H9 (cell line): ENCODE measurements around the gene CREB3L2. TPM values are rescaled to one million over a fixed set of nuclear protein-coding genes. Genes with fewer than 3 reads are reported as not detected.

Source experiments
- DNase-seq: peaks from one replicate; pipeline ENCODE4 v3.0.0-alpha.2; 2017
- H2AFZ ChIP-seq: one replicate; pipeline ENCODE4 v1.6.1; 2013; ENCODE audit warnings: mild to moderate bottlenecking, low read length, control low read depth, moderate library complexity
- H2AK5ac ChIP-seq: 2 replicates; pipeline ENCODE4 v1.6.1; 2013; ENCODE audit warnings: low read length, control low read depth, mixed read lengths; ENCODE audit not compliant: insufficient read length
- H2BK120ac ChIP-seq: one replicate; pipeline ENCODE4 v1.6.1; 2013; ENCODE audit warnings: low read depth, mild to moderate bottlenecking, low read length, control low read depth, inconsistent platforms; ENCODE audit not compliant: poor library complexity, severe bottlenecking
- H2BK12ac ChIP-seq: 2 replicates; pipeline ENCODE4 v1.6.1; 2013; ENCODE audit warnings: low read length, control low read depth, mixed read lengths, low read depth; ENCODE audit not compliant: insufficient read length
- H2BK15ac ChIP-seq: 2 replicates; pipeline ENCODE4 v1.6.1; 2013; ENCODE audit warnings: low read depth, low read length, control low read depth
- H2BK20ac ChIP-seq: one replicate; pipeline ENCODE4 v1.6.1; 2013; ENCODE audit warnings: low read depth, mild to moderate bottlenecking, low read length, control low read depth, inconsistent platforms; ENCODE audit not compliant: poor library complexity, severe bottlenecking
- H2BK5ac ChIP-seq: 2 replicates; pipeline ENCODE4 v1.6.1; 2013; ENCODE audit warnings: low read length, control low read depth, mixed read lengths; ENCODE audit not compliant: insufficient read length
- H3K14ac ChIP-seq: 2 replicates; pipeline ENCODE4 v1.6.1; 2013; ENCODE audit warnings: low read length, control low read depth; ENCODE audit not compliant: insufficient read depth
- H3K18ac ChIP-seq: 2 replicates; pipeline ENCODE4 v1.6.1; 2013; ENCODE audit warnings: low read depth, mild to moderate bottlenecking, mixed read lengths, low read length, control low read depth; ENCODE audit not compliant: insufficient read length
- H3K23ac ChIP-seq: 2 replicates; pipeline ENCODE4 v1.6.1; 2013; ENCODE audit warnings: low read length, control low read depth, mixed read lengths, low read depth; ENCODE audit not compliant: insufficient read length
- H3K23me2 ChIP-seq: 2 replicates; pipeline ENCODE4 v1.6.1; 2013; ENCODE audit warnings: low read depth, mild to moderate bottlenecking, mixed read lengths, low read length, control low read depth; ENCODE audit not compliant: insufficient read length, poor library complexity, severe bottlenecking
- H3K27ac ChIP-seq: 2 replicates; pipeline ENCODE4 v1.5.1; 2013; ENCODE audit warnings: low read length, control low read depth, mixed read lengths, low read depth; ENCODE audit not compliant: insufficient read length
- H3K27me3 ChIP-seq: 2 replicates; pipeline ENCODE4 v1.6.1; 2013; ENCODE audit warnings: low read length, control low read depth, inconsistent platforms; ENCODE audit not compliant: insufficient read depth
- H3K4ac ChIP-seq: 2 replicates; pipeline ENCODE4 v1.6.1; 2013; ENCODE audit warnings: low read depth, mild to moderate bottlenecking, control low read depth, inconsistent platforms, low read length, moderate library complexity
- H3K4me1 ChIP-seq: 2 replicates; pipeline ENCODE4 v1.6.1; 2013; ENCODE audit warnings: low read length, control low read depth, inconsistent platforms; ENCODE audit not compliant: insufficient read depth
- H3K4me2 ChIP-seq: 2 replicates; pipeline ENCODE4 v1.6.1; 2013; ENCODE audit warnings: low read length, control low read depth, mixed read lengths; ENCODE audit not compliant: insufficient read length, insufficient read depth
- H3K56ac ChIP-seq: 2 replicates; pipeline ENCODE4 v1.6.1; 2013; ENCODE audit warnings: low read depth, mild to moderate bottlenecking, mixed read lengths, low read length, control low read depth; ENCODE audit not compliant: insufficient read length
- H3K79me1 ChIP-seq: 2 replicates; pipeline ENCODE4 v1.6.1; 2013; ENCODE audit warnings: low read depth, mild to moderate bottlenecking, moderate library complexity, low read length, control low read depth, inconsistent platforms; ENCODE audit not compliant: insufficient read depth, poor library complexity, severe bottlenecking
- H3K79me2 ChIP-seq: 2 replicates; pipeline ENCODE4 v1.6.1; 2013; ENCODE audit warnings: low read length, control low read depth, inconsistent platforms; ENCODE audit not compliant: insufficient read depth
- H3K9ac ChIP-seq: 2 replicates; pipeline ENCODE4 v1.6.1; 2013; ENCODE audit warnings: low read length, control low read depth, mixed read lengths; ENCODE audit not compliant: insufficient read length; ENCODE audit errors: extremely low read depth
- H3K9me3 ChIP-seq: one replicate; pipeline ENCODE4 v1.6.1; 2013; ENCODE audit warnings: low read depth, low read length, inconsistent platforms; ENCODE audit not compliant: control insufficient read depth
- H3T11ph ChIP-seq: one replicate; pipeline ENCODE4 v1.6.1; 2013; ENCODE audit warnings: mild to moderate bottlenecking, low read length, control low read depth, inconsistent platforms
- H4K20me1 ChIP-seq: one replicate; pipeline ENCODE4 v1.6.1; 2013; ENCODE audit not compliant: control insufficient read depth, insufficient read length, insufficient read depth
- H4K5ac ChIP-seq: 2 replicates; pipeline ENCODE4 v1.6.1; 2013; ENCODE audit warnings: low read depth, mild to moderate bottlenecking, mixed read lengths, low read length, control low read depth; ENCODE audit not compliant: insufficient read length
- H4K8ac ChIP-seq: replicated peaks from 2 replicates; pipeline ENCODE4 v1.6.1; 2013; ENCODE audit warnings: low read length, control low read depth, mixed read lengths, low read depth; ENCODE audit not compliant: insufficient read length
- H4K91ac ChIP-seq: 2 replicates; pipeline ENCODE4 v1.6.1; 2013; ENCODE audit warnings: low read depth, mild to moderate bottlenecking, moderate library complexity, mixed read lengths, low read length, control low read depth; ENCODE audit not compliant: insufficient read length
- H3K27ac Mint-ChIP-seq, 3 experiments: 2 replicates in 2 of 3; 3 replicates in 1 of 3; pipeline ENCODE4 v1.8.0; 2020 to 2021; ENCODE audit warnings: mixed read lengths in 3 of 3, mild to moderate bottlenecking in 1 of 3, moderate library complexity in 1 of 3
- H3K27me3 Mint-ChIP-seq: 2 replicates; pipeline ENCODE4 v1.8.0; 2021; ENCODE audit warnings: low read depth, mild to moderate bottlenecking, moderate library complexity, mixed read lengths
- H3K36me3 Mint-ChIP-seq, 3 experiments: 2 replicates in 2 of 3; 3 replicates in 1 of 3; pipeline ENCODE4 v1.8.0; 2020 to 2021; ENCODE audit warnings: low read depth in 3 of 3, mixed read lengths in 3 of 3; ENCODE audit not compliant: insufficient read depth in 1 of 3
- H3K4me1 Mint-ChIP-seq, 2 experiments: 2 replicates each; pipeline ENCODE4 v1.8.0; 2020; ENCODE audit warnings: mixed read lengths in 2 of 2
- H3K4me3 Mint-ChIP-seq, 2 experiments: 2 replicates in 1 of 2; 3 replicates in 1 of 2; pipeline ENCODE4 v1.8.0; 2020 to 2021; ENCODE audit warnings: mild to moderate bottlenecking in 2 of 2, mixed read lengths in 2 of 2, moderate library complexity in 1 of 2
- H3K9me3 Mint-ChIP-seq, 2 experiments: 2 replicates in 1 of 2; 3 replicates in 1 of 2; pipeline ENCODE4 v1.8.0; 2020; ENCODE audit warnings: mild to moderate bottlenecking in 2 of 2, mixed read lengths in 2 of 2, moderate library complexity in 1 of 2
- CTCF ChIP-seq: fragments of 200-600 bp; sonication (generic); conservative IDR thresholded peaks from 3 replicates; pipeline ENCODE4 v1.8.0; 2021; ENCODE audit warnings: antibody characterized with exemption, mild to moderate bottlenecking
- WGBS: extraction: QIAGEN DNeasy Blood & Tissue Kit; methylation state at CpG from one replicate; pipeline ENCODE4 v1.1.7; 2013; ENCODE audit warnings: missing lambda C conversion rate, low lambda C conversion rate, mixed read lengths; ENCODE audit not compliant: insufficient read length; ENCODE audit errors: extremely low coverage; 5-methylcytosine and 5-hydroxymethylcytosine counted together
- total RNA-seq: library from RNA; stranded (reverse); gene quantifications from 2 replicates; pipeline ENCODE4 v1.2.1, GENCODE V29; 2021

CREB3L2 gene
- total RNA-seq, 1 experiment from 2014 or later: 60.7 TPM

- H4K8ac ChIP-seq: no peak overlapping the region
- peak; percentile 97 for TF ChIP-seq CTCF
- H3K14ac ChIP-seq: no peak overlapping the region
- H3K9ac ChIP-seq: no peak overlapping the region
- peak overlapping the region; percentile 2 for H3K27ac ChIP-seq
- peak overlapping the region; percentile 17 for H3K4me2 ChIP-seq
- no peak overlapping the region for H2BK15ac ChIP-seq
- Mint-ChIP-seq H3K36me3 (peaks cover 37 to 77% (median 61%) of the 10 kb centered on the region in 3 experiments), H3K27ac (peak overlapping the region; percentile 81 to 93 (median 91)), H3K27me3 (peaks cover 2% of the 10 kb centered on the region; the same call in 1 of the 2 replicates), H3K4me1 (peaks cover 18% of the 10 kb centered on the region in 2 experiments), H3K9me3 (no peaks in the 10 kb centered on the region; a peak in 2 of 5 replicates), H3K4me3 (peak overlapping the region; percentile 12 to 57; a peak in 3 of 5 replicates)
- no peaks in the 10 kb centered on the region for H3K79me2 ChIP-seq
- H3K4ac ChIP-seq: no peak overlapping the region
- no peak overlapping the region for H4K5ac ChIP-seq
- WGBS: no CpG with 5 or more reads among the region's 14 CpGs
- no peak overlapping the region for H3K18ac ChIP-seq
- no peaks in the 10 kb centered on the region for H3K9me3 ChIP-seq
- no peak overlapping the region for H2BK12ac ChIP-seq
- no peaks in the 10 kb centered on the region for H4K20me1 ChIP-seq
- no peak overlapping the region for H2AK5ac ChIP-seq
- no peak overlapping the region for H2AFZ ChIP-seq
- no peak overlapping the region for H2BK20ac ChIP-seq
- H3K79me1 ChIP-seq: no peaks in the 10 kb centered on the region
- H3K23me2 ChIP-seq: no peaks in the 10 kb centered on the region
- H3T11ph ChIP-seq: no peak overlapping the region
- no peak overlapping the region for H4K91ac ChIP-seq
- no peaks in the 10 kb centered on the region for H3K27me3 ChIP-seq
- no peak overlapping the region for H3K23ac ChIP-seq
- no peak overlapping the region for H2BK5ac ChIP-seq
- H2BK120ac ChIP-seq: no peak overlapping the region
- peak; percentile 94 for DNase-seq
- H3K56ac ChIP-seq: no peak overlapping the region
- H3K4me1 ChIP-seq: no peaks in the 10 kb centered on the region; the same call in 1 of the 2 replicates
Measured at GRCh38 chr7:137898839-137899721, 102.8 kb downstream of the CREB3L2 start.
